ENCODE data around the gene PCOLCE2. TPM values are rescaled to one million over a fixed set of nuclear protein-coding genes. Genes with fewer than 3 reads are reported as not detected.

PCOLCE2 gene
- total RNA-seq, 1 donor from 2014 or later: not detected

DNA sequence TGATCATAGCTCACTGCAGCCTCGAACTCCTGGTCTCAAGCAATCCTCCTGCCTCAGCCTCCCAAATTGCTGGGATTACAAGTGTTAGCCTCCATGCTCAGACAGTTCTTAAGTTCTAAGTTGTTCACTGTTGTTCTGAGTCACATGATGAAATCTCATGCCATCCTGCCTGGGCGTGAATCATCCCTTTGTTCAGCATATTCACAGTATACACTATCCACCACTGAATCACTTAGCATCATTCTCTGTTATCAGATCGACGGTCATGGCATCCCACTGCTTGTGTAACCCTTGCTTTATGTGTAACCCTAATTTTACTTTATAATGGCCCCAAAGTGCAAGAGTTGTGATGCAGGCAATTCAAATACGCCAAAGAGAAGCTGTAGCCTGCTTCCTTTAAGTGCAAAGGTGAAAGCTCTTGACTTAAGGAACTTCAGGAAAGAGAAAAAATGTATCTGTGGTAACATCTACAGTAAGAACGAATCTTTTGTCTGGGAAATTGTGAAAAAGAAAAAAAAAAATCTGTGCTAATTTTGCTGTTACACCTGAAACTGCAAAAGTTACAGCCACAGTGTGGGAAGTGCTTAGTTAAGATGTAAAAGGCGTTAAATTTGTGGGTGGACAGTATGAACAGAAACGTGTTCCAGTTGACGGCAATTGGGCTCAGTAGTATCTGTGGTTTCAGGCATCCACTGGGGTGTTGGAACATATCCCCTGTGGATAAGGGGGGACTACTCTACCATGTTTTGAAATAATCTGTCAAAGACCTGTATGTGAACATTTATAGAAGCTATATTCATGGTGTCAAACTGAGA lies 80.6 kb downstream of the PCOLCE2 start:
- Mint-ChIP-seq H3K36me3 (ENCODE audit: low read depth) (no peaks in the 10 kb centered on the region), H3K4me3 (no peak overlapping the region), H3K27ac (no peak overlapping the region), H3K27me3 (ENCODE audit: insufficient read depth) (peaks cover 8% of the 10 kb centered on the region), H3K9me3 (no peaks in the 10 kb centered on the region), H3K4me1 (ENCODE audit: low read depth) (no peaks in the 10 kb centered on the region)
- intact Hi-C loops (cut with micrococcal nuclease): no loop called here
- DNase-seq (ENCODE audit: low spot score): no peak

DNA sequence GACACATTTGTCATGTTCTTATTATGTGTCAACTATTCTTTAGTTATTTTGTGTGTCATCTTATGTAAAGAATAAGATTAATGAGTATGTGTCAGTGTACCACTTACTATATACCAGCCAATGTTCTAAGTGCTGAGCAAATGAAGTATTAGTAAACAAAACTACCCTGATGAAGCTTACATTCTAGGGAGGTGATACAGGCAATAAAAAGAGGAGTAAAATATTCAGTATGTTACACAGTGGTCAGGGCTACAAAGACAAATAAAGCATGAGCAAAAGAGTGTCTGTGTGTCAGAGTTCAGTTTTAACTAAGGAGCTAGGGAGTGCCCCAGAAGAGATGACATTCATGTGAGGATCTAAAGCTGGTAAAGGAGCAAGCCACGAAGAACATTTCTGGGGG lies 86.0 kb downstream of the PCOLCE2 start:
- Mint-ChIP-seq H3K4me1 (ENCODE audit: low read depth) (no peaks in the 10 kb centered on the region), H3K36me3 (ENCODE audit: low read depth) (no peaks in the 10 kb centered on the region), H3K4me3 (no peak overlapping the region), H3K9me3 (no peaks in the 10 kb centered on the region), H3K27ac (no peak overlapping the region), H3K27me3 (ENCODE audit: insufficient read depth) (peaks cover 5% of the 10 kb centered on the region)
- intact Hi-C loops (cut with micrococcal nuclease): no loop called here
- DNase-seq (ENCODE audit: low spot score): no peak

DNA sequence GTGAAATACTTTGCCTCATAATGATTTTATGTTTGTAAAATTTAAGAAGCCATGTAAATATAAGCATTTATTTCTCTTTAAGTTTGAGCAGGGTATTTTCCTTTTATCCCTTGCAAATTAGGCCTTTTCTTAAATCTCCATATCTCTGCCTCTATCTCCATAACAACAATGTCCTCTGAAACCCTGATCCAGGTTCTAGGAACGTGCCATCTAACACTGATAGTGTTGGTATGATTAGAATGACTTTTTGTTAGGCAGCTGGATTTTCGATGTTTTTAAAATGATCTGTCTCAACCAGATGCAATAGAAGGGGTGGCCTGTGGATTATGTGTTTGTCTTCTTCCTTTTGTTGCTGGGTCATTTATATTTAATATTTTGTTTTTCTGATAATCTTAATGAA lies 87.1 kb downstream of the PCOLCE2 start:
- Mint-ChIP-seq H3K4me3 (no peak overlapping the region), H3K36me3 (ENCODE audit: low read depth) (no peaks in the 10 kb centered on the region), H3K9me3 (no peaks in the 10 kb centered on the region), H3K27me3 (ENCODE audit: insufficient read depth) (peaks cover 5% of the 10 kb centered on the region), H3K27ac (no peak overlapping the region), H3K4me1 (ENCODE audit: low read depth) (no peaks in the 10 kb centered on the region)
- no peak for DNase-seq (ENCODE audit: low spot score)
- intact Hi-C loops (cut with micrococcal nuclease): no loop called here

DNA sequence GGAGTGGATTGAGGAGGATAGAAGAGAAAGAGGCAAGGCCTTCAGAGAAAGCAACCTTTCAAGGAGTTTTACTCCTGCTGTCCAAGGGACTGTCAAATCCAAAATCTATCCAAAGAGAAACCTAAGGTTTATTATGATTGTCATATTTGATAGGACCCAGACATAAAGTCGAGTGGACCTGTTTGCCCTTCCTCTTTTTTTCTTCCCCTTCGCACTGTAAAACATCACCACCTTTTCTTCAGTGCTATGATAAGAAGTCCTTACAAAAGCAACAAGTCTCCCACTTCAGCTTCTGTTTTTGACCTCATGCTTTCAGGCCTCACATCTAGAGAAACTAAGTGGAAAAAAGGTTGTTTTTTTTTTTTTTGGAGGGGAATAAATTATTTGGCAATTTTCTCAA lies 92.1 kb downstream of the PCOLCE2 start:
- no peak overlapping the region for H3K4me3 Mint-ChIP-seq
- no peak for DNase-seq (ENCODE audit: low spot score)
- intact Hi-C loops (cut with micrococcal nuclease): no loop called here
- no peaks in the 10 kb centered on the region for H3K4me1 Mint-ChIP-seq (ENCODE audit: low read depth)
- peaks cover 2% of the 10 kb centered on the region for H3K27me3 Mint-ChIP-seq (ENCODE audit: insufficient read depth)
- H3K27ac Mint-ChIP-seq: no peak overlapping the region
- no peaks in the 10 kb centered on the region for H3K9me3 Mint-ChIP-seq
- no peaks in the 10 kb centered on the region for H3K36me3 Mint-ChIP-seq (ENCODE audit: low read depth)

DNA sequence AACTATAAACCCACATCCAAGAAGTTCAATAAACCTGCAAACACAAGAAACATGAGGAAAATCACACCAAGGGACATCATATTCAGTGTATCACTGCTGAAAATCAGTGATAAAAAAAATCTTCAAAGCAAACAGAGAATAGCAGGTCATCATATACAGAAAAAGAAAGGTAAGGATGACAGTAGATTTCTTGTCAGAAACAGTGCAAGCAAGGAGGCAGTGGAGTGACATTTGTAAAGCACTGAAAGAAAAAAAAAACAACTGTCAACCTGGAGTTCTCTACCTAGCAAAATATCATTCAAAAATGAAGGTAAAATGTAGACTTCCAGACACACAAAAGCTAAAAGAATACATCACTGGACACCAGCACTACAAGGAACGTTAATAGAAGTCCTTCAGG lies 93.6 kb downstream of the PCOLCE2 start:
- Mint-ChIP-seq H3K36me3 (ENCODE audit: low read depth) (no peaks in the 10 kb centered on the region), H3K9me3 (no peaks in the 10 kb centered on the region), H3K4me1 (ENCODE audit: low read depth) (no peaks in the 10 kb centered on the region), H3K4me3 (no peak overlapping the region), H3K27ac (no peak overlapping the region), H3K27me3 (ENCODE audit: insufficient read depth) (peaks cover 2% of the 10 kb centered on the region)
- DNase-seq (ENCODE audit: low spot score): no peak
- intact Hi-C loops (cut with micrococcal nuclease): no loop called here

DNA sequence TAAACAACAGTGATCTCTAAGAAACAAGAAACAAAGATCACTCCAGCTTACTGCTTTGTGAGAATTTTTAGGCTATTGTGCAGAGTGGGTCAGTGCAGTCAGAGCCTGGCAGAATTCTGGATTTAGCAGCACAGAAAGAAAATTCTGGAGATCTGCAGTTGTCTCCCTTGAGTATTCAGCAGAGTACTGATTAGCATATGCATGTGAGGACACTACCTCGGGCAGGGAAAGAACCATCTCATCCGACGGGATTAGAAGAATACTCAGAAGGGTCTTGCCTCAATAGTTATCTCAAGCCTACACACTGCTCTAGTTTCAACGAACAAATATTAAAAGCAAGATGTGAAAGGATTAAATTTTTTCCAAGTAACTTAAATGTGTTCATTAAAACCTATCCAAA lies 94.4 kb downstream of the PCOLCE2 start:
- H3K36me3 Mint-ChIP-seq (ENCODE audit: low read depth): no peaks in the 10 kb centered on the region
- H3K27me3 Mint-ChIP-seq (ENCODE audit: insufficient read depth): peaks cover 2% of the 10 kb centered on the region
- H3K27ac Mint-ChIP-seq: no peak overlapping the region
- no peak for DNase-seq (ENCODE audit: low spot score)
- H3K9me3 Mint-ChIP-seq: no peaks in the 10 kb centered on the region
- no peak overlapping the region for H3K4me3 Mint-ChIP-seq
- no peaks in the 10 kb centered on the region for H3K4me1 Mint-ChIP-seq (ENCODE audit: low read depth)
- intact Hi-C loops (cut with micrococcal nuclease): no loop called here

DNA sequence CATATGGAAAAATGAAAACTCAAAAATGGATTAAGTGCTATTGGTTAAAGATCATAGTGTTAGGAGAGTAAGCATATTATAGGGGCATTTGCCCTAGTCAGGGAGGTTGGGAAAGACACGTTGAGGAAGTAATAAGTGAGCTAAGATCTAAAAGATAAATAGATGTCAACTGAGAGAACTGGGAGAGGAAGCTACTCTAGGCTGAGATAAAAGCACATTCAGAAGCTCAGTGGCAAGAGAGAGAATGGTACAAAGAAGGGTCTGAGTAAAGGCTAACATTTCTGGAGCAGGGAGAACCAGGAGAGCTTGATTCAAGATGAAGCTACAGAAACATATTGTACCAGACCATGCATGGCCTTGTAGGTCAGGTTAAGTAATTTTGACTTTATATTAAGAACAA lies 101.2 kb downstream of the PCOLCE2 start:
- no peak overlapping the region for H3K4me3 Mint-ChIP-seq
- no peak for DNase-seq (ENCODE audit: low spot score)
- H3K36me3 Mint-ChIP-seq (ENCODE audit: low read depth): no peaks in the 10 kb centered on the region
- no peak overlapping the region for H3K27ac Mint-ChIP-seq
- H3K27me3 Mint-ChIP-seq (ENCODE audit: insufficient read depth): peaks cover 4% of the 10 kb centered on the region
- intact Hi-C loops (cut with micrococcal nuclease): no loop called here
- H3K9me3 Mint-ChIP-seq: no peaks in the 10 kb centered on the region
- H3K4me1 Mint-ChIP-seq (ENCODE audit: low read depth): no peaks in the 10 kb centered on the region

DNA sequence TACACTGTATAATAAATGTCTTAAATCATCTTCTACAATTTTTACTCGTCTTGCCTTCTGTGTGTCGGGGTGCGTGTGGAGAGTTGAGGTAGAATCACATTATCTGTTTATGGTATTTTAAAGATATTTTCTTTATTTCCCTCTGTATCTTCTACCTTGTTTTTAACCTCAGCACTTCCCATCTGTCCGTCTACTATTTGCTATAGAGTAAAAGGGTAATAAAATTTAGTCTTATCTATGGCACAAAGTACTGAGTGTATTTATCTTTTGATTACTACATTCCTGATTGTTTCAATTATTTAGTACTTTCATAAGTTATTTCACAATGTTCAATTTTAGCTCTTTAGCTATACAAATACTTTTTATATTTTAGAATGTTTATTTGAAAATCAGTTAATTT lies 102.9 kb downstream of the PCOLCE2 start:
- Mint-ChIP-seq H3K36me3 (ENCODE audit: low read depth) (no peaks in the 10 kb centered on the region), H3K4me3 (no peak overlapping the region), H3K27me3 (ENCODE audit: insufficient read depth) (peaks cover 4% of the 10 kb centered on the region), H3K9me3 (no peaks in the 10 kb centered on the region), H3K27ac (no peak overlapping the region), H3K4me1 (ENCODE audit: low read depth) (no peaks in the 10 kb centered on the region)
- intact Hi-C loops (cut with micrococcal nuclease): no loop called here
- no peak for DNase-seq (ENCODE audit: low spot score)

DNA sequence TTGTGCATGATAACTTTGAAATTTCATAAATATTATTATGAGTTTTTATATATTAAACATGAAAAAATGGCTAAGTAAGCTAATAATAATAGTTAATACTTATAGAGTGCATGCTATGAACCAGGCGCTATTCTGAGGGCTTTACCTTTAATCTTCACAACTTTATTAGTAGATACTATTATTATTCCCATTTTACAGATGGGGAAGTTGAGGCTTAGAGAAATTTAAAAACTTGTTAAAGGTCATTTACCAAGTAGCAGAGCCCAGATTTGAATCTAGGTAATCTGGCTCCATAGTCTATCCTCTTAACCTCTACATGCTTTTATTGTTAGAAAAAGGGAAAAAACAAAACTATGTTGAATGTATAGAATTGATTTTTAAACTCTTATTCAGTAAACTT lies 104.7 kb downstream of the PCOLCE2 start:
- no peaks in the 10 kb centered on the region for H3K36me3 Mint-ChIP-seq (ENCODE audit: low read depth)
- intact Hi-C loops (cut with micrococcal nuclease): no loop called here
- H3K9me3 Mint-ChIP-seq: no peaks in the 10 kb centered on the region
- no peak overlapping the region for H3K27ac Mint-ChIP-seq
- H3K4me1 Mint-ChIP-seq (ENCODE audit: low read depth): no peaks in the 10 kb centered on the region
- H3K27me3 Mint-ChIP-seq (ENCODE audit: insufficient read depth): peaks cover 4% of the 10 kb centered on the region
- no peak overlapping the region for H3K4me3 Mint-ChIP-seq
- no peak for DNase-seq (ENCODE audit: low spot score)

DNA sequence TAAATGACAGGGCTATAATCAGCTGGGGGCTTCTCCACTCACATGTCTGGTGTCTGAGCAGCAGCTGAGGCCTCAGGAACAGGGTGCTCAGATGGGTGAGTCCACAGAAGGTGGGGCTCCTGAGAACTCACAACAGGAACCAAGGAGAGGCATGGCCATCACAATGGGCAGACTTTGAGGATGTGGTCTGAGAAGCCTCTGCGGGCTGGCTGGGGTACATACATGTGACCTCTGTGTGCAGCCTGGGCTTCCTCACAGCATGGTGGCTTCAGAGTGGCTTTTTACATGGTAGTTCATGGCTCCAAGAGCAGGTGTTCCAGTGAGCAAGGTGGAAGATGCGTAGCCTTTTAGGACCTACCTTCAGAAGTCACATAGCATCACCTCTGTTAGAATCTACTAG lies 106.3 kb downstream of the PCOLCE2 start:
- H3K27ac Mint-ChIP-seq: no peak overlapping the region
- H3K9me3 Mint-ChIP-seq: no peaks in the 10 kb centered on the region
- DNase-seq (ENCODE audit: low spot score): no peak
- intact Hi-C loops (cut with micrococcal nuclease): no loop called here
- H3K36me3 Mint-ChIP-seq (ENCODE audit: low read depth): no peaks in the 10 kb centered on the region
- no peak overlapping the region for H3K4me3 Mint-ChIP-seq
- H3K4me1 Mint-ChIP-seq (ENCODE audit: low read depth): no peaks in the 10 kb centered on the region
- H3K27me3 Mint-ChIP-seq (ENCODE audit: insufficient read depth): peaks cover 2% of the 10 kb centered on the region

DNA sequence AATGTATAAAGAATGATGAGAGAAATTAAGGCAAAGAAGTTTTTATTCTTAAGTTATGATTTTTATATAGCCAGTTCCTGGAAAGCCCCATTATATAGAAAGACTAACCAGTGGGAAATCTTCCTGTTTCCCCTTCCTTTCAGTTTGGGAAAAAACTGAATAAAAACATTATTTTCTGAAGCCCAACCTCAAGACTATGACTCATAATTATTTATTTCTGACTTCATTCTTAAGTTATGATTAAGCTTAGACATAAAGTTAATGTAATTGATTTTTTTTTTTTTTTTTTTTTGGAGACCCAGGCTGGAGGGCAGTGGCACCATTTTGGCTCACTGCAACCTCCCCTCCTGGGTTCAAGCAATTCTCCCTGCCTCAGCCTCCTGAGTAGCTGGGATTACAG lies 109.3 kb downstream of the PCOLCE2 start:
- Mint-ChIP-seq H3K36me3 (ENCODE audit: low read depth) (no peaks in the 10 kb centered on the region), H3K4me1 (ENCODE audit: low read depth) (no peaks in the 10 kb centered on the region), H3K27me3 (ENCODE audit: insufficient read depth) (peaks cover under 1% of the 10 kb centered on the region), H3K4me3 (no peak overlapping the region), H3K9me3 (no peaks in the 10 kb centered on the region), H3K27ac (no peak overlapping the region)
- intact Hi-C loops (cut with micrococcal nuclease): no loop called here
- DNase-seq (ENCODE audit: low spot score): no peak

DNA sequence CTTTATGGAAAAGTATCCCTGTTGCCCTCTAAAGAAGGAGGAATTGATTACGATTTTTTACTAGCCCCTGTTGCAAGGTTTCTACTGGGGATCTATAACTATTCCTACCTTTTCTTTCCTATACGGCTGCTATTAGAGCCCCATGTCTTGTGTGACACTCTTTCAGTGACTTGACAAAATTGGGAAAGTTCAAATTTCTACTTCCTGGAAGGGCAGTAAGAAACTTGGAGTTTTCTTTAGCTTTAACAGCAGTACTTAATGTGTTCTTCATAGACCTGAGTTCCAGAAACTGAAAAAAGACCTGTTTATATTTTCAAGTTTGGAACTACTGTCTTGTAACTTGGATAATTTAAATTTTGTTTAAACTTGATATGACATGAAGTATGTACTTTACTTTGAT lies 110.3 kb downstream of the PCOLCE2 start:
- no peak overlapping the region for H3K27ac Mint-ChIP-seq
- no peaks in the 10 kb centered on the region for H3K4me1 Mint-ChIP-seq (ENCODE audit: low read depth)
- no peaks in the 10 kb centered on the region for H3K9me3 Mint-ChIP-seq
- H3K36me3 Mint-ChIP-seq (ENCODE audit: low read depth): no peaks in the 10 kb centered on the region
- intact Hi-C loops (cut with micrococcal nuclease): no loop called here
- no peaks in the 10 kb centered on the region for H3K27me3 Mint-ChIP-seq (ENCODE audit: insufficient read depth)
- DNase-seq (ENCODE audit: low spot score): no peak
- no peak overlapping the region for H3K4me3 Mint-ChIP-seq

DNA sequence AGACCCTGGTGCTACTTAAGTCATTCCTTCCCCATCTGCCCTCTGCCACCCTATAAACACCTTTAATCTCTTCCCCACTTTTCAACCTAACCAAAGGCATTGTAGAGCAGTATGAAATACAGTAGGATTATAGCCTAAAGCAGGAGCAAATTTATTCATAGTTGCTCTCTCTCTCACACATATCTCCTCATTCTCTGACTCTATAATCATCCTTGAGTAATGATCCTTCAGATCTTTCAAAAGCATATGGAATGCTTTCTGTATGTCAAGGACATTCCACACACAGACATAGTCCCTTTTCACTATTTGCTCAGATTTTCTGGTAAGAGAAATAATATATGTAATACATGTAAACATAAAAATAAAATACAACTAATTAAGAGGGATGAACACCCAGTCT lies 111.0 kb downstream of the PCOLCE2 start:
- Mint-ChIP-seq H3K27ac (no peak overlapping the region), H3K4me3 (no peak overlapping the region), H3K27me3 (ENCODE audit: insufficient read depth) (no peaks in the 10 kb centered on the region), H3K4me1 (ENCODE audit: low read depth) (no peaks in the 10 kb centered on the region), H3K36me3 (ENCODE audit: low read depth) (no peaks in the 10 kb centered on the region), H3K9me3 (no peaks in the 10 kb centered on the region)
- intact Hi-C loops (cut with micrococcal nuclease): no loop called here
- no peak for DNase-seq (ENCODE audit: low spot score)

DNA sequence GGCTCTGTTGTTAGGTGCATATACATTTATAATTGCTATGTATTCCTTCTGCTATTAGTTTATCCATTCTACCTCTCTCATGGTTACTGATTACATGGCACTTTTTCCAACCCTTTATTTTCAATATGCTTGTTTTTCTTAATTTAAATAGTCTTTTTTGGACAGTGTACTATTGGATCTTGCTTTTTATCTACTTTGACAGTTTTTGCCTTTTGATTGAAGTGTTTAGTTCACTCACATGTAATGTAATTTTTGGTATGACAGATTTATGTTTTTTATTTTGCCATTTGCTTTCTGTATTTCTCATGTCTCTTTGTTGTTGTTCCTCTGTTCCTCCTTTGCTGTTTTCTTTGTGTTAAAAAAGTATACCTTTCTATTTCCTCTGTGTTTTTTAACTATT lies 120.5 kb downstream of the PCOLCE2 start:
- Mint-ChIP-seq H3K4me1 (ENCODE audit: low read depth) (no peaks in the 10 kb centered on the region), H3K27ac (no peak overlapping the region), H3K9me3 (no peaks in the 10 kb centered on the region), H3K36me3 (ENCODE audit: low read depth) (peaks cover 1% of the 10 kb centered on the region), H3K4me3 (no peak overlapping the region), H3K27me3 (ENCODE audit: insufficient read depth) (peaks cover 3% of the 10 kb centered on the region)
- DNase-seq (ENCODE audit: low spot score): no peak
- intact Hi-C loops (cut with micrococcal nuclease): no loop called here

All from activated T-helper 1 cell treated with anti-CD3 and anti-CD28 coated beads, Interleukin-12 subunit alpha, Interleukin-12 subunit beta, Interleukin-2, Interleukin-4 antibody, amounts not matched to agents 30 ng/mL and 10 ng/mL and 1 ng/mL, durations not matched to agents 14 hours and 24 hours and 36 hours (primary cell).